Activated CD4-positive, CD25-positive, alpha-beta regulatory T cell treated with anti-CD3 and anti-CD28 coated beads, Interleukin-2, amount 50 U/mL, for 24 hours (primary cell): ENCODE measurements around the gene CLEC2D.

Experiments used
- ATAC-seq, 2 donors: fragments of 150-1000 bp; cut with Tn5 transposase; one replicate each; pipeline ENCODE4 v1.10.0; 2021; ENCODE audit warnings: mild to moderate bottlenecking in 1 of 2, moderate library complexity in 1 of 2

The CLEC2D gene, protein sequence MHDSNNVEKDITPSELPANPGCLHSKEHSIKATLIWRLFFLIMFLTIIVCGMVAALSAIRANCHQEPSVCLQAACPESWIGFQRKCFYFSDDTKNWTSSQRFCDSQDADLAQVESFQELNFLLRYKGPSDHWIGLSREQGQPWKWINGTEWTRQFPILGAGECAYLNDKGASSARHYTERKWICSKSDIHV

DNA sequence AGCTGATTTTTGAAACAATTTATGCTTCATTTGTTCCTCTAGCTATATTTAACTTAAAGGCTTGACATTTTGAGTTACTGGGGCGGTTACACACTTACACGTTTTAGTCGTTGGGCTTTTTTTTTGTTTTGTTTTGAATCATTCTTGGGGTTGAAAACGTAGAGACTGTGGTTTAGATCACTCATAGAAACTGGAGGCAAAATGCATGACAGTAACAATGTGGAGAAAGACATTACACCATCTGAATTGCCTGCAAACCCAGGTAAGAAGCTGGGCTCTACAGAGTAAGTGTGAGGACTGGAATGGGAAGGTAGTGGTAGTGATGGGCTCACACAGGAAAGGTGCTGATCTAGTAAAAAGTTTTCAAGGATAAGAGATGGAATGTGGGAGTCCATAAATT, at the start of gene CLEC2D:
CLEC2D (plus strand) TSS at position 180 of the 400 bp plus-strand sequence; CDS start at position 202, 22 bp downstream.
- ATAC-seq, result peak; percentile 57 to 59

DNA sequence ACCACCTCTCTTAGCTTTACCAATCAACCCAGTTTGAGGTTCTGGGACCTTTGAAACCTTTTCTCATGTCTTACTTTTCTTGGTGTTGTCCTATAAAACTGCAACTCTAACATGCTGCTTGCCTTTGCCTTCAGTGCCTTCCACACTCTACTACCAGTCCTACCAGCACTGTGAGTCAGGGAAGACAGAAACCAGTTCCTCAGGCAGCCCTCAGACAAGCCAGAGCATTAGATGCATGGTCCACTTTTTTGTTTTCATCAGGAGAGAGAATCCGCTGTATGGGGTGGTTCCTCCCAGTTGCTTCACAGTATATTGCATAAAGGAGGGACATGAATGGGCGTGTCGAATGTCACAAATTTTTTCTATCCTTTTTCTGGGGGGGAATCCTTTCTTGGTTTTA, 44.5 kb upstream of the CLEC2D start:
- ATAC-seq, result no peak

DNA sequence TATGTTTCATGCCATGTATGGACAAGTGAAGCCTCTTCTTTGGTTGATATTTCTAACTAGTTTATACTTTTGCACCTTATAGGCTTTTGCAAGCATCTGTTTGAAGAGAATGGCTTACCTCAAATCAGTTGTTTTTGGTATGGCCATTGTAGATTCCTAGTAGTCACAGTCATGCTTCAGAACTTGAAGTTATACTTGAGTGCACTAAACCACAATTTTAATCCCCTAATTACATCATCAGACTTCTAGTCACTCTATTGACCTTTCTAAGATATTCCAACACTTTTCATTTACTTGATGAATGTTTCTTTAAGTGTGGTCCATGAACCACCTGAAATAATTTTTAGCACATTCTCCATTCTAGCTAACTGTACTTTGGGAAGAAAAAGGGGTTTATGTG, 43.2 kb upstream of the CLEC2D start:
- peak; percentile 63 to 69 for ATAC-seq

DNA sequence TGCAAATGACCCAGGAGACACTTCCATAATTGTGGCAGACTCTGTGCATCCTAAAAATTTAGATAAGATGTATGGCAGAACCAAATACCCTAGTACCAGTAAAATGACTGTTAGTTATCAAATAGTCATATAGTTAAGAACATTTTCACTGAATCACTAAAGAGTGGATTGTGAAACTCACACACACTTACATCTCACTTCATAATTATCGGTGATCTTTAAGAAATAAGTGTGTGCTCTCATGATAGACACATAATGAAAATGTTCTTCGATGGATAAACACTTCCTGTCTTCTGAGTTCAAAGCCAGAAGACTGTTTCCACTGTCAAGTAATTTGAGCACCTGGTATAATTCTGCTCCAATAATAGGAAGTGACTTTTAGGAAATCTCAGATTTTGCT, 42.7 kb upstream of the CLEC2D start:
- peak; percentile 83 to 87 for ATAC-seq

DNA sequence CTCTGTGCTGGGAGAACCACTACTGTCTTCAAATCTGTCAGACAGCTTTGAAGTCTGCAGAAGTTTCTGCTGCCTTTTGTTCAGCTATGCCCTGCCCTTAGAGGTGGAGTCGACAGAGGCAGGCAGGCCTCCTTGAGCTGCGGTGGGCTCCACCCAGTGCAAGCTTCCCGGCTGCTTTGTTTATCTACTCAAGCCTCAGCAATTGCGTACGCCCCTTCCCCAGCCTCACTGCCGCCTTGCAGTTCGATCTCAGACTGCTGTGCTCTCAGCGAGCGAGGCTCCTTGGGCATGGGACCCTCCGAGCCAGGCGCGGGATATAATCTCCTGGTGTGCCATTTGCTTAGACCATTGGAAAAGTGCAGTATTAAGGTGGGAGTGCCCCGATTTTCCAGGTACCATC, 36.7 kb upstream of the CLEC2D start:
- ATAC-seq, result no peak

DNA sequence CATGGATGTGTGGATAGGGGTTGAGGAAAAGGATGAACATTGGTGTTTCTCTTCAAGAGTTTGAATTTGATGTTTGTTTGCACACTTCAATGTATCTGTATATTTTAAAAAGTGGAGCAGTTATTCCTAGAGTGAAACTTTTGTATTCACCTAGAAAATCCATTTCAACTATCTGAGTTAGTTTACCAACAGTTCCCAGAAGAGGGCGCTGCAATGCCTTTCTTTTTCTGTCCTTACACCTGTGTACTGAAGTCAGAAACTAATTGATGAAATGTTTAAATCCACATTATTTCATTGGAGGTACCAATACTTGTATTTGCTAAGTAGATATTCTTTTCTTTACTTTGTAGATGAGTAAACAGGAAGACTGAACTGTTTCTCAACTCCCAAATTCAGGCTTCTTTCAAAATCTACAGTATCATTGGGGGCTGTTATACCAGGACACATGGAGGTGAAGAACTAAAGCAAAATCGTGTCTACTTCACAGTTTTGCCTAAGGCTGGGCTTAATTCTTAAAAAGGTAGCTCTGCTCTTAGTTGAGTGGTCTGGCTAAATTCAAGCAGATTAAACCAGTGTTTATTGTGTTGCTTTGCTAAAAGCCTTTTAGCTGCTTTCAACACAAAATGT, 35.2 kb upstream of the CLEC2D start:
- peak; percentile 79 to 83 for ATAC-seq

DNA sequence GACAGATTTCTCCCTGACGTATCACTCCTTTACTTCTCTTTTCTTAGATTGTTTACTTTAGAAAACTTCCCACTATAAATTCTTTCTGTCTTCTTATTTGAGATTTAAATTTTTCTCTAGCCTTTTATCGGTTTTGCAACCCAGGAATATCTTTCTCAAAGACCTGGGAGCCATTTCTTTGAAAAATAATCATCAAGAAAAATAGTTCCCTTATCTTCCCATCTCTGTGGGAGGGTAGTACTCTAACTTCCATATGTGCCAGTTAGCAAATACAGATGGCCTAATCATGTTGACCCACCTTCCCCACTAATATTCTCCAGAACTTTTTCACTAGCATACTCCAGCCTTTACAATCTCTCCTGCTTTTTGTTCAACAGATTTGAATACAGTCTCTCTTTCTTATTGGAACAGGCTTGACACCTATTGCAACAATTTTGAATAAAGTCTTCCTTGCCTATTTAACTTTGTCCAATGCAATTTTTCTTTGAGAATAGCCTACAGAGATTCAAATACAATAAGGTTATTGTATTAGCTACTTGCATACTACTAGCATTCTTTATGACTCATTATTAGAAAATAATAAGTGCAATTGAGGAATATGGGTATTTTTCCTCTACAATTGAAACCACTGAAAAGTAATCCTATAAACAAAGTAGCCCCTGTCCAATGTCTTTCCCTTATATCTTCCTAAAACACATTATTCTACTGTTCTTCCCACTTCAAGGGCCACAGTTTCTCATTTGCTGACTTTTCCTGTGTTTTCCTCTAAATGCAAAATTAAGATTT, 34.4 kb upstream of the CLEC2D start:
- no peak for ATAC-seq

DNA sequence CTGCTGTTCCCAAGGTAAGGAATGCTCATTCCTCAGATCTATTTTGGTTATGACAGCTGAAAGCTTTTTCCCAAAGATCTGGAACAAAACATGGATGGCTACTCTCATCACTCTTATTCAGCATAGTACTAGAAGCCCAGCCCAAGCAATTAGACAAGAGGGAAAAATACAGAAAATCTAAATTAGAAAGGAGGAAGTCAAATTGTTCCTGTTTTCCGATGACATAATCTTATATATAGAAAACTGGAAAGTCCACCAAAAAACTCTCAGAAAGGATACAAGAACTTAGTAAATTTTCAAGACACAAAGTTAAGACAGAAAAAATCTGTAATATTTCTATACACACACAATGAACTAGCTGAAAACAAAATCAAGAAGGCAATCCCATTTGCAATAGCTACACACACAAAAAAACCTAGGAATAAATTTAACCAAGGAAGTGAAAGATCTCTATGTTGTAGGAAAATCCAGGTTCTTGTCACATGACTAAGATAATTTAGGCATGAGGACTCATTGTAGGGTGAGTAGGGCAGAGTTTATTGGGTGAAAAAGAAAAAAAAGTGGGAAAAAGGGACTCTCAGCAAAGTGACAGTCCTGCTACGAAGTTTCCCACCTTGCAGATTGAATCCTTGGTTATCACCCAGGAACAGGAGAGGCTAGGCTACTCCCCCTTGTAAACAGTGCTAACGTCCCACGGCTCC, 33.2 kb upstream of the CLEC2D start:
- no peak for ATAC-seq

DNA sequence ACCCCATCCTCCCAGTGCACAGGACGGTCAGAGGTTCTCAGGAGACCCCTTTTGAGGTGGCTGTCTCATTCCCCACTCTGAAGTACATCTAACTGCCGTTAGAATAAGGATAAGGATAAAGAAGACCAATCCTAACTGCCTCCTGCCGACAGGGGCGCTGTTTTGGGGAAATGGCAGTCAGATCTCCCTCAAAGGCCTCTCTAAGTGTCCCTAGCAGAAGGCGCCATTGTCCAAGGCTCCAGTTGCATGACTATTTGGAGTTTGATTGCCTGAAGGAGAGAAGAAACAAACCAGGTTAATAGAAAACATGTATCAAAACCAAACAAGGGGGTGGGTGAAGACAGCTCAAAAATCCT, 32.7 kb upstream of the CLEC2D start:
- no peak for ATAC-seq

DNA sequence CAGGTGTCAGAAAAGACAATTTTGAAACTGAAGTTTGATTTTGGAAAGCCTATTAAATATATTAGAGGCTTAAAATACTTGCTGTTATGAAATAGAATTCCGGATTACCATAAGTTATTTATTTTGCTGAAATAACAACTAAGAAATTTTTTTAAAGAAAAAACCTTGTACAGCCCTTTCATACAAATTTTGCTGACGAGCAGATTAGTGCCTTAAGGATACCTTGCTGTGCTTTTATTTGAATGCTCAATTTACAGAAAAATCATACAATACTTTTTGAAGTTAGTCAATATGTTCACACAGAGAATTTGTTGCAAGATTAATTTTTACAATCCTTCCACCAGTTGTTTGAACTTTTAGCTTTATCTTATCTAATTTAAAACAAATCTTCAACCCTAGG, 29.5 kb upstream of the CLEC2D start:
- no peak for ATAC-seq

DNA sequence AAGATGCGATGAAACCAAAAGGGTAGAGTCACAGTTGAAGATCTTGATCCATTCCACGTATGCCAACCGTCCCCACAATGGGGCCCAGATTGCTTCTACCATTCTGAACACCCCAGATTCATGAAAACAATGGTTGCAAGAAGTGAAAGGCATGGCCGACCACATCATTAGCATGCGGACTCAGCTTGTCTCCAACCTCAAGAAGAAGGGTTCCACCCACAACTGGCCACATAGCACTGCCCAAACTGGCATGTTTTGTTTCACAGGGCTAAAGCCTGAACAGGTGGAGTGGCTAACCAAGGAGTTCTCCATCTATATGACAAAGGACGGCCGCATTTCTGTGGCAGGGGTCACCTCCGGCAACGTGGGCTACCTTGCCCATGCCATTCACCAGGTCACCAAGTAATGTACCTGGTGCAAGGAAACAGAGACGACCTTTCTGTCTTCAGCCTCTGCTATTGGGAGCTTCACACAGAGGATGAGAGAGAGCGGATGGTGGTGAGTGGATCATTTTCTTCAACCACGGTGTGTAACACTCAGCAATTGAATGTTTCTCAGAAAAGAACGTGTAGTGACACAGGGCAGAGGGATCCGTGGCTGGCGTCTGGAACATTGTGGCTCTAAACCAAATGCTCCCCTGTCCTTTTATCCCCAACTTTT, 26.8 kb upstream of the CLEC2D start:
- ATAC-seq, result no peak

DNA sequence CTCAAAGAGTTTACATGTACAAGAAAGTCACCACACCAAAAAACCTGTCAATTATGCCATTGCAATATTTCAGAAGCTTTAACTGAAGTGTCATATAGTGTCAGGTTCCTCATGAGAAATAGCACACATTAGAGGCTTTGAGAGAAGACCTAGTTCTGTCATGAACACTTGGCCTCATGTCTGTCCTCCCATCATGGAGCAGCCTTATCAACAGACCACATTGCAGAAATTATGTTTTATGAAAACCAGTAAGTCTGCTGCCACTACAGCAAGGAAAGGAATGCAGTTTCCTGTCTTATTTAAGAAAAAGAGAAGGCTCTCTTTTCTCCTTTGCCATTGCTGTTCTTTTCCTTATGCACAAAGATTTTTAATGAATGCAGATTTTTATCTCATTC, 26.2 kb upstream of the CLEC2D start:
- ATAC-seq, result no peak

DNA sequence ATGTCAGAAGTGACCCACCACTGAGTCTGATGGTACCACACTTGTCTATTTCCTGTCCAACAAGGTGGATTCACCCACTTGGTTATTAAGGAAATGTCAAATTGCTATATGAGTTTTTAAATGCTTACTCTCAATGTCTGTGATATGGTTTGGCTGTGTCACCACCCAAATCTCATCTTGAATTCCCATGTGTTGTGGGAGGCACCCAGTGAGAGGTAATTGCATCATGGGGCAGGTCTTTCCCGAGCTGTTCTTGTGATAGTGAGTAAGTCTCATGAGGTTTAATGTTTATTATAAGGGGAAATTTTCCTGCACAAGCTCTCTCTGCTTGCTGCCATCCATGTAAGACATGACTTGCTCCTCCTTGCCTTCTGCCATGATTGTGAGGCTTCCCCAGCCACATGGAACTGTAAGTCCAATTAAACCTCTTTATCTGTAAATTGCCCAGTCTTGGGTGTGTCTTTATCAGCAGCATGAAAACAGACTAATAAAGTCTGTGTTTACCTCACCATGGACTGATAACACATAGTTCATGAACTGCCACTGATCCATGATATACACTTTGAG, 24.4 kb upstream of the CLEC2D start:
- ATAC-seq, result peak in 1 of 2 donors; percentile 24

DNA sequence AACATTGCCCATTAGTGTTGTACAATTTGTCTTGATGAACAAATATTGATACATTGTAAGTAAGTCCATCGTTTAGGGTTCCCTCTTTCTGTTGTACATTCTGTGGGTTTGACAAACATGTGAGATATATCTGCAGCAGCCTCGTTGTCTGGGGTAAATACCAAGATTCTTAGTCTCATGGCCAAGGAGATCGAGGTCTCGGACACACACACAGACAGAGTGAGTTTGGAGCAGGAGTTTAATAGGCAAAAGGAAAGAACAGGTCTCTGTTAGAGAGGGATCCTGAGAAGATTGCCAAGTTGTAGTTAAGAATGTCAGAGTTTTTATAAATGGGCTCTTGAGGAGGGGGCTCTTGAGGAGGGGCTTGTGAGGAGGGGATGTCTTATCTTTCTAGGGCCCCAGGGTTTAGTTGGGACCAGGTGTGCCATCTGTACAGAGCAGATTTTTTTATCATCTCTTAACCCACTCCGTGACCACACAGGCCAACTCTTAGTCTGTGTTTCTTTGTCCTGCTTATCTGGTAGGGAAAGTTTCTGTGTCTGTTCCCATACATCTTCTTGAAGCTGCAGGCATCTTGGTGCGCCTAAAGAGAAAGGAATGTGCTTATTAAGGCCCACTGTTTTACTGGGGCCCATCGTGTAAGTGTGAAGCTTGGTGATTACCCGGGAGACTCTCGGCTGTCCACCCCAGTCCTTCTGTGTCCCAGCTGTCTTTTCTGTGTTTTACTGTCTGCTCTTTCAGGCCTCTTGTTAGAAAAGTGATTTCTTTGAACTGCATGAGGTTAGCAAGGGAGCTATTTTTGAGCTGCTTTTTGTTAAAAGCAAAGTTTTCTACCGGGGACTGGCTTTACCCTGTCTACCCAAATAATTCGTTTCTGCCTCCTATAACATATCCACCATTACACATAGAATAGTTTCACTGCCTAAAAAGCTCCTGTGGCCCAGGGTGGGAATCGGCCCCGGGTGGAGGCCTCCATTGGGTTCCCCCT, 22.4 kb upstream of the CLEC2D start:
- no peak for ATAC-seq

DNA sequence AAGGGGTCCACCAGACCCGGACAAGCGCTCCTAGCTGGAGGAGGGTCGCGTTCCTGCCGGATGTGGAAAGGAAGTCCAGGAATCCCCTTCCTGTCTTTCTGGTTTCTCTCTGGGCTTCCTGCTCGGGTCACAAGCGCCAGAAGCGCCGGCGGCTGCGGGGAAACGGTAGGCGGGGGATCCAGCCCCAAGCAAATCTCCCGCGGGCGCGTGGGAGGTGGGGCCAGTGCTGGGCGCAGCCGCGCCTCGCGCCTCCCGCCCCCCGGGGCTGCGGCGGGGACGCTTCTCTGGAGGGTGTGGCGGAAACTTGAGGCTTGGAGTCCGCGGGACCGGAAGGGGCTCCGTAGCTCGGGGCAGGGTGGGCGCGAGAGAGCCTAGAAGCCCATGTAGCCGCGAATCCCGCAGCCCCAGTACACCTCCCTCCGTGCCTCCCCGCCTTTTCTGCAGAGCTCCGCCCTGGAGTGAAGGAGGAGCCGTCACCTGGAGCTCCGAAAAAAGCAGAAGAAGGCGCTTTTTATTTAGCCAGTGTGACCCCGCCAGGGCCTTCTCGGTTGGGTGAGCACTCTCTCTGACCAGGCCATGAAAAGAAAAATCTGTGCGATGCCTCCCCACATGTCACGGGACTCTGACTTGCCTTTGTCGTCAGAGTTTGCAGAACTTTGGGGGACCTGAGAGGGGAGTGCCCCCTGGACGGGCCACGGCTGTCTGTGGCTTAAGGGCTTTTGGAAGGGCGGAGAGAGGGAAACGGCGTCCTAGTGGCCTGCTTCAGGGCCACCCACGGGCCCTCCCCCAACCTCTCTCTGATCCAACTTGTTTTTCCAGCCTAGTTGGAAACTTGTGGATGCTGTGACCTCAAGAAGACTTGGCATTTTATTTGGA, 21.4 kb upstream of the CLEC2D start:
- peak; percentile 63 for ATAC-seq

DNA sequence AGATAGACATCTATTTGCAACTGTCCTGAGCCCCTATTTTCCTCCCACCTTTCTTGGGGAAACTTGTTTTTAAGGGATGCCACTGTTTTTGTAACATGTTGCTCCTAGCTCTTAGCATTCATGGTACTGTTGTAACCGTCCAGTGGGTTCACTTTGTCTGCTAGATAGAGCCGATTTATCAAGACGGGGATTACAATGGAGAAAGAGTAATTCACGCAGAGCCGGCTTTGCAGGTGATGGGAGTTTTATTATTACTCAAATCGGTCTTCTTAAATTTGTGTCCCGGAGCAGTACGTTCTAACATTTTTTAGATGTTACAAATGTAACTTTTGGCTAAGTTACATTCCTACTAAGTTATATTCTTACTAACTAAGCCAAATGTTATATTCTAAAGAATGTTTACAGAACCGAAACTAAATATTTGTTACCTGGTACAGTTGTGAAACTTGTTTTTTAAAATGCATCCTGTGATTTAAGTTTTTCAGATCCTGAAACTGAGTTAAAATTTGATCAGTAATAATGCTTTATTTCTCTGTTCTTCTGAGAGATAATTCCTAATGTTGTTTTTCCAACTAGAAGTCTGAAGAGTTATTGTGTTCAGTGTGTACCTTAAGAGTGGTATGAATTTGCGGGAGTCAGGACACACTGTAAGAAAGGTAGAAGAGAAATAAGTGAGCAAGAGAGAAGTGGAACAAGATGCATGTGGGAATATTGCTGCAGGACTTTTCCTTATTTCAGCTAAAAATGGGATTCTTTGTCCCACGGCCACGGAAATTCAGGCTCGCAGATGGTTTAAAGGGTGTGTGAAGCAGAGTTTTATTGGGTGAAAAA, 20.6 kb upstream of the CLEC2D start:
- ATAC-seq, result no peak

DNA sequence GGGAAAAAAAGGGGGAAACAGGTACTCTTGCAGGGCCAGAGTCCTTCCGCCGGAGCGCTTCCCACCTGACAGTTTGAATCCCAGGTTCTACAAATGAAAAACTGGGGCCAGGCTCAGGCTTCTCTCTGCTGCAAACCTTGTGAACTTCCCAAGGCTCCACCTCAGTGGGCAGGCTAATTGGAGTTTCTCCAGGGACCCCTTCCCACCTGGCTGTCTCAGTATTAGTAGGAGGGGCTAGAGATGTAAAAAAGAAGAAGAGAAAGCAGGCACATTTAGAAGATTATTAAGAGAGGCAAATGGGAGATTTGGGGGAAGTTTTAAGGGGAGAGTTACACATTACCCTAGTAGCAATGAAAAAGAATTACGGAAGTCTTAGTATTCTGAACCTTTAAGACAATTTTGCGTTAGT, 20.0 kb upstream of the CLEC2D start:
- no peak for ATAC-seq

DNA sequence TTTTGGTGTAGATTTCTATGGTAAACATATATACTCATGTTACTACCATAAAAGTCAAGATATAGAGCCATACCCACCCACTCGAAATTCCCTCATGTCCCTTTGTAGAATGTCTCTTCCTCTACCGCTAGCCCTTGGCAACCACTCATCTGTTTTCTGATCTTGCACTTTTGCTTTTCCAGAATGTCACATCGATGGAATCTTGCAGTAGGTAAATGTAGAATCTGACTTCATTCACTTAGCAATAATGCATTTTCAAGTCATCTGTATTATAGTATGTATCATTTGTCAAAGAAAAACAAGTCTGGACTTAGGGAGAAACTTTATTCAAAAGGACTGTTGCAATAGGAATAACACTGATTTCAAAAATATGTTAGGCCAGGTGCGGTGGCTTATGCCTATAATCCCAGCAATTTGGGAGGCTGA, 19.3 kb upstream of the CLEC2D start:
- no peak for ATAC-seq

DNA sequence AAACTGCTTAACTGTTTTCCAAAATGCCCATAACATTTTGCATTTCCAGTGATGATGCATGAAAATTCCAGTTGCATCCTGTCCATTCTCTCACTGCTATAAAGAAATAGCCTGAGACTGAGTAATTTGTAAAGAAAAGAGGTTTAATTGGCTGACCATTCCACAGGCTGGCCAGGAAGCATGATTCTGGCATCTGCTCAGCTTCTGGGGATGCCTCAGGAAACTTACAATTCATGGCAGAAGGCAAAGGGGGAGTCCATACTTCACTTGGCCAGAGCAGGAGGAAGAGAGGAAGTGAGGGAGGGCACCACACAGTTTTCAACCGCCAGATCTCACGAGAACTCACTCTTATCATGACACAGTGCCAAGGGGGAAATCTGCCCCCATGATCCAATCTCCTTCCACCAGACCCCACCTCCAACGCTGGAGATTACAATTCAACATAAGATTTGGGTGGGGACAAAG, 18.2 kb upstream of the CLEC2D start:
- peak; percentile 17 to 21 for ATAC-seq
